ENCODE results near the gene KLHL29. TPM values are rescaled to one million over a fixed set of nuclear protein-coding genes. Genes with fewer than 3 reads are reported as not detected.

The KLHL29 gene
- total RNA-seq, 4 donors from 2014 or later = 39.6 to 52.0 (median 40.4) TPM

GRCh38 chr2:23465936-23466335 lies 81.0 kb downstream of the KLHL29 start:
- Histone ChIP-seq H3K27ac (peak overlapping the region; percentile 3 to 75 (median 36)), H3K4me1 (peaks cover 0 to 74% (median 19%) of the 10 kb centered on the region in 4 donors), H3K27me3 (no peaks in the 10 kb centered on the region), H3K9me3 (no peaks in the 10 kb centered on the region), H3K4me3 (no peak overlapping the region), H3K36me3 (no peaks in the 10 kb centered on the region)
- peak in 1 of 2 donors; percentile 71 for TF ChIP-seq EP300 (IDR thresholded peaks at IDR 0.05)
- TF ChIP-seq, protein P1, sequence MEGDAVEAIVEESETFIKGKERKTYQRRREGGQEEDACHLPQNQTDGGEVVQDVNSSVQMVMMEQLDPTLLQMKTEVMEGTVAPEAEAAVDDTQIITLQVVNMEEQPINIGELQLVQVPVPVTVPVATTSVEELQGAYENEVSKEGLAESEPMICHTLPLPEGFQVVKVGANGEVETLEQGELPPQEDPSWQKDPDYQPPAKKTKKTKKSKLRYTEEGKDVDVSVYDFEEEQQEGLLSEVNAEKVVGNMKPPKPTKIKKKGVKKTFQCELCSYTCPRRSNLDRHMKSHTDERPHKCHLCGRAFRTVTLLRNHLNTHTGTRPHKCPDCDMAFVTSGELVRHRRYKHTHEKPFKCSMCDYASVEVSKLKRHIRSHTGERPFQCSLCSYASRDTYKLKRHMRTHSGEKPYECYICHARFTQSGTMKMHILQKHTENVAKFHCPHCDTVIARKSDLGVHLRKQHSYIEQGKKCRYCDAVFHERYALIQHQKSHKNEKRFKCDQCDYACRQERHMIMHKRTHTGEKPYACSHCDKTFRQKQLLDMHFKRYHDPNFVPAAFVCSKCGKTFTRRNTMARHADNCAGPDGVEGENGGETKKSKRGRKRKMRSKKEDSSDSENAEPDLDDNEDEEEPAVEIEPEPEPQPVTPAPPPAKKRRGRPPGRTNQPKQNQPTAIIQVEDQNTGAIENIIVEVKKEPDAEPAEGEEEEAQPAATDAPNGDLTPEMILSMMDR (IDR thresholded peaks at IDR 0.05) = no peak
- no peak for DNase-seq (ENCODE audit: low spot score in 2 of 2)
- WGBS, 2 donors = 56 to 72% methylated on average over 9 of the region's 9 CpGs

DNA sequence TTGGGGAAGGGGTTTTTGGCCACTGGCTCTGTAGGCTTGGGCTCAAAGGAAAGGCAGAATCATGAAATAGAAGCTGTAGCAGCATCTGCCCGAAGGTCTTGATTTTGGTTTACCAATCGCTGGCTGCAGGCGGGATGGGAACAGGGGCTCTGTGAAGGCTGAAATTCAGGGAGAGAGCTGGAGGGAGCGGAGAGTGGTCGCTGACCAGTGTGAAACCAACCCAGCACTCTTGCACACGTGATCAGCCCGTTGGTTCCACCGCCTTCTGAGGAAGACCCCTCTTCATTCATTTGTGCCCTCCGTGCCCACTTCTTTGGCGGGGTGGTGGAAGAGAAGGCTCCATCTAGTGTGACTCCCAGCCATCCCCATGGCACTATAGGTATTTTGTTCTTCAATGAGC lies 82.6 kb downstream of the KLHL29 start:
- DNase-seq (ENCODE audit: low spot score in 2 of 2) = no peak
- Histone ChIP-seq H3K27ac (peak overlapping the region in 1 of 4 donors; percentile 75), H3K4me3 (no peak overlapping the region), H3K36me3 (no peaks in the 10 kb centered on the region), H3K27me3 (no peaks in the 10 kb centered on the region), H3K4me1 (peaks cover 0 to 82% (median 21%) of the 10 kb centered on the region in 4 donors), H3K9me3 (no peaks in the 10 kb centered on the region)
- WGBS, 2 donors = 95 to 96% methylated on average over 10 of the region's 10 CpGs
- no peak for TF ChIP-seq POLR2A (IDR thresholded peaks at IDR 0.05)
- TF ChIP-seq, protein P1 (IDR thresholded peaks at IDR 0.05) = no peak
- TF ChIP-seq EP300 (IDR thresholded peaks at IDR 0.05) = no peak

DNA sequence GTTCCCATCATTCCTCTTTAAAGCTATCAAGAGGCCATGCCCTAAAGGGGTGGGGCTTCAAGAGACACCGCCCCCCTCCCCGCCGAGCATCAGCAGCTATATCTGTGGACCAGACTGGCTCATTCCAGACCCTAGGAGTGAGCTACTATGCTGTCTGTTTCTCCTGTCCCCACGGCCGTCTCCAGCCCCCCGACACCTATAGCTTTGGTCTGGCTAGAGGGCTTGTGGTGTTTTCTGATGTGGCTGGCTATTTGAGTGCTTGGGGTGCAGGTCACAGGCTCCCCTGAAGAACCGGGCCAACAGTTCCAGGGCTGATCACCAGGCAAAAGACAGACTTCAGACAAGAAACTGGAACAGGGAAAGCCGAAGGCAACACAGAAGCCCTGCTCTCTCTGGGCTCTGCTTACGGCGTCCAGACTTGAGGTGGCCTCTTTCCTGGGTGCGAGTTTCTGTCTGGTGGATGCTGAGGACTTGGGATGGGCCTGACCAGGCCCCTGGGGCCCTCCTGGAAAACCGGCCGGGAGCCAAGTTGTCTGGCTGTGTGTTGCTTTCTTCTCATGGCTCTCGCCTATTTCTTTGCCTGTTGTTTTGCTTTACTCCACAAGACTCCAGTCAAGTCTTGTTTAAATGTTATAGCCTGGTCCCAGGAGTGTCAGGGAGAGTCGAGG lies 83.6 kb downstream of the KLHL29 start:
- Histone ChIP-seq H3K27me3 (no peaks in the 10 kb centered on the region), H3K27ac (peak overlapping the region; percentile 20 to 75 (median 34))
- DNase-seq (ENCODE audit: low spot score in 2 of 2) = no peak

DNA sequence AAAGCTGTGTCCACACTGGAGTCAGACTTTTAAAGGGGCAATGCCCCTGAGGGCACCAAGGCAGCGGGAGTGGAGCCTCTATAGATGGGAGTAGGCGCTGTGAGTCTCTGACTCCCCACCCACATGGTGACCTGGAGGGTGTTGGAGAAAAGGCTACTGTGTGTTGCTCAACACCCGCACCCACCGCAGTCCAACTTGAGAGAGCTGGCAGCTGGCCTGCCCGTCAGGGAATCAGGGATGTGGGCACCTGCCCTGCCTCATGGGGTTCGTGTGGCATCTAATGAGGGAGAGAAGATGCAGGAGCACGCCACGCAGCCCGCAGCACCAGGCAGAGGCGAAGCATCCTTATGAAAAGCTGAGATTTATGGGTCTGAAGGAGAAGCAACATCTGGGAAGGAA lies 84.2 kb downstream of the KLHL29 start:
- H3K27me3 ChIP-seq = no peaks in the 10 kb centered on the region
- DNase-seq (ENCODE audit: low spot score in 2 of 2) = no peak
- no peaks in the 10 kb centered on the region for H3K9me3 ChIP-seq
- H3K4me1 ChIP-seq = peaks cover 0 to 74% (median 21%) of the 10 kb centered on the region in 4 donors
- H3K4me3 ChIP-seq = no peak overlapping the region
- H3K27ac ChIP-seq = peak overlapping the region; percentile 20 to 75 (median 34)
- no peaks in the 10 kb centered on the region for H3K36me3 ChIP-seq
- WGBS, 2 donors = 62 to 67% methylated on average over 10 of the region's 10 CpGs
- peak in 1 of 2 donors; percentile 18 for TF ChIP-seq EP300 (IDR thresholded peaks at IDR 0.05)
- no peak for TF ChIP-seq POLR2A (IDR thresholded peaks at IDR 0.05)

More for the DNA sequence above, 83.6 kb downstream of the KLHL29 start:
- whole genome bisulfite sequencing, 2 donors = 50 to 57% methylated on average over 15 of the region's 15 CpGs
- Histone ChIP-seq H3K4me1 (peaks cover 0 to 78% (median 21%) of the 10 kb centered on the region in 4 donors), H3K4me3 (no peak overlapping the region), H3K36me3 (no peaks in the 10 kb centered on the region), H3K9me3 (no peaks in the 10 kb centered on the region)
- TF ChIP-seq, protein P1 (IDR thresholded peaks at IDR 0.05) = no peak
- TF ChIP-seq POLR2A (IDR thresholded peaks at IDR 0.05) (no peak), EP300 (IDR thresholded peaks at IDR 0.05) (no peak)

- no peak overlapping the region for H3K27ac ChIP-seq
- H3K4me1 ChIP-seq = peaks cover 0 to 42% (median 6%) of the 10 kb centered on the region in 4 donors
- H3K9me3 ChIP-seq = no peaks in the 10 kb centered on the region
- DNase-seq (ENCODE audit: low spot score in 2 of 2) = no peak
- H3K4me3 ChIP-seq = no peak overlapping the region
- no peaks in the 10 kb centered on the region for H3K27me3 ChIP-seq
- TF ChIP-seq, protein P1 (IDR thresholded peaks at IDR 0.05) = no peak
- no peak for TF ChIP-seq EP300 (IDR thresholded peaks at IDR 0.05)
- no peak for TF ChIP-seq POLR2A (IDR thresholded peaks at IDR 0.05)
- WGBS, 2 donors = 56 to 70% methylated on average over 4 of the region's 4 CpGs
- H3K36me3 ChIP-seq = peaks cover 0 to 20% (median 0%) of the 10 kb centered on the region in 3 donors
These were observed 90.1 kb downstream of the KLHL29 start for GRCh38 chr2:23475036-23475435.

All from tibial nerve (tissue), 4 donors.